GM18519 (cell line): ENCODE data around the gene EPDR1.
"Not testable (repeated sequence)": the region's sequence is repeated elsewhere in the genome, so short reads cannot be mapped to it uniquely, and the experiment has no call there.

Source experiments
- ATAC-seq: cut with Tn5 transposase; IDR thresholded peaks from one replicate; pipeline ENCODE4 v1.9.1; 2021; ENCODE audit warnings: mild to moderate bottlenecking, moderate library complexity; ENCODE audit not compliant: unreplicated experiment, low FRiP score

EPDR1 gene

DNA sequence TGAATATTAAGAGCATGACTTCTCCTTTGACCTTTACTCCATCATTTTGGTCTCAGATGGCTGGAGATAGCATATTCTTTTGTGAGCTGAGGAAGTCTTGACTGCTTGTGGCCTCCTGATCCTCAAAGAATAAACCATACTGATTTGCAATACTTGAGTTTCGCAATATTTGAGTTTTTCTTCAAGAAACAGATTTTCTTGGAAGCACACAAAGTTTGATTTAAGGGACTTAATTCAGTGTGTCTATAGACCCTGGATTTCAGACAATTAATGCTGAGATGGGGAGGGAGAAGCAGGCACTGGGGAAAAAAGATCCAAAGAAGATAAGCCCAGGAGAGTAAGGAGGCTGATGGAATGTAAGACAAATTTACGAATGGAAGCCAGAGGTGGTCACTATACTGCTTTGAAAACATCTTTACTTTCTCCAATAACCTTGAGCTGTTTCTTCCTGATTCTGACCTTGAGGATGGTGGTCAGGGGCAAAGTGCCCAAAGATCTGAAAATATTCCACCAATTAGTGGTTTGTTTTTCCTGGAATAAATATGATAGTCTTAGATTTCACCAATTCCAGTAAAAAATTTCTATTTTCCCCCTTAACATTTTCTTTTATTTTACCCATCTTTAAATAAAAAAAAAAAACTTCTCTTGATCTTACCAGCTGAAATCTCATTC, 7.5 kb downstream of the EPDR1 start:
- no peak for ATAC-seq

DNA sequence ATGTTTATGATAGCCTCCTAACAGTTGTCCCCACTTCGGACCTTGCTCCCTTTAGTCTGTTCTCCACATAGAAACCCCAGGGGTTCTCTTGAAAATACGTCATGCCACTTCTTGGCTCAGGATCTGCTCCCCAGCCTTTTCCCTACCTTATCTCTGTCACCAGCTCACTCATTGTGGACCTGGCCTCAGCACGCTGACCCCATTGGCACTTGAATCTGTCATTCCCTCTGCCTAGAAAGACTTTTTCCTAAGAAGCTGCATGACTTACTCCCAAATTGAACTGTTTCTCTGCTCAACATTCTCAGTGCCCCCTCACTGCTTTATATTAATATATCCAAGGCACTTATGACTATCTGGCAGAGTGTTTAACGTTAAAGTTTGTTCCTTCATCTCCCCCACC, 8.4 kb downstream of the EPDR1 start:
- ATAC-seq = no peak

DNA sequence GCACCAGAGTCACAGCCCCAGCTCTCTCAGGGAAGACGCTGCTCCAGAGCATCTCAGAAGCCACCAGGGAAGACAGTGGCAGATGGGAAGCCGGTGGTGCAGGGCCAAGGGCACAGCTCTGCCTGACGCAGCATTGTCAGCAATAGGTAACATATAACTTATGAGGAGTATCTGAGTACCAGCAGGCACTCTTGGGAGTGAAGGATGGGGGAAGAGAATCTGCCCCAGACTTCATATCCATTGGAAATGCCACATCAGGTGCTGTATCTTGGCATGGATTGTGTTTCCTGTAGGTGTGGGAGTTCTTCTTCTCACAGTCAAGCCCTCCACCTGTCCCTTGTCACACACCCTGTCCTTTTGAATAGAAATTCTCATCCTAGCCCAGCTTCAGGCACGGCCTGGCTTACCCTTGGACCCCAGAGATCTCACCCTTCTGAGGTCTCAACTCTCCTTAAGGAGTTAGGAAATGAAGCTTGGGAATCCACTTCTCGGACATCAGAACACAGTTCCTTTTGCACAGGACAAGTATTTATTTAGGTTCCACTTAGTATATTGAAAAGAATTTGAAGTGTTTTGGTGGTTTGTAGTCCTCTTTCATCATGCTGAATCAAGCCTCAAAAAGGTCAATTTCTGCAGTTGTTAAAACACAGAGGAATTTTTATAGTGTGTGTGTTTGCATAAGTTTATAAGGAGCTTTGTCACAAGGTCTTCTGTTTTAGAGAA, 9.9 kb downstream of the EPDR1 start:
- ATAC-seq = no peak

DNA sequence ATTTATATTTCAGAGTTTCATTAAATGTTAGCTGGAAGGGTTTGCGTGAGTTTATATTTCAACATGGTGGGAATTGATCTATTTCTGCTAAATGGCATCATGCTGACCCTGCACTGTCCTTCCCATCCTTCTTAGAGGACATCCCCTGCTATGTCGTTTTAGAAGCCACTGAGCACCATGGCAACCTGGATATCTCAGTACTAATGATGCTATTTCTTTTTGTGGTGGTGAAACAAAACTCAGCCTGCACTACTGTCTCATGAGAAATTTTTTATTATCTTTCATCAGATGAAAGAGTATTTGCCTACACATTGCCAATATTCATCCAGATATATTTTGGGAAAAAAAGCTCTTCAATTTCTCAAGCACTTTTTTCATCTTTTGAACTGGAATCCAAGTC, 12.1 kb downstream of the EPDR1 start:
- ATAC-seq = no peak

DNA sequence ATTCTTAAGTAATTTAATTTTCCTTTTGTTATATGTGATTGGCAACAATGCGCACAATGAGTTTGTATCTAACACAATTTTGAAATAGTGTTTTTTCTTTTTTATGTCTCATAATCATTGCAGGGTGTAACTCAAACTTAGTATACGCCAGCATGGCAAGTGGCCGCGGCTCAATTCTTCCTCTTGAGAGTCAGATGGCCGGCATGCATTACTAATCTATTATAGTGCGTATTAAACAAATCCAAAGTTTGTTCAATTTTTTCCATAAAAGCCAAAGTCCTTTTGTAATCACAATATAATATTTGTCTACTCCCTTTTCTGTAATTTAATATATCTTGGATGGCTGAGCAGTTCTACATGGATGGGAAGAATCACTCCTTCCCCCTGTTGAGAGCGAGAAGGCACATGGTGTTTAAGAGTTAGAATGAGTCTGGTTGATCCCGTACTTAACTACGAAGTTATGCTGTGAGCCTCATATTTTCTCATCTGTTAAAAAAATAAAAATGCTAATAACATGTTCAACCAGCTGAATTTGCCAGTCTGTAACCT, 12.7 kb downstream of the EPDR1 start:
- ATAC-seq = no peak

DNA sequence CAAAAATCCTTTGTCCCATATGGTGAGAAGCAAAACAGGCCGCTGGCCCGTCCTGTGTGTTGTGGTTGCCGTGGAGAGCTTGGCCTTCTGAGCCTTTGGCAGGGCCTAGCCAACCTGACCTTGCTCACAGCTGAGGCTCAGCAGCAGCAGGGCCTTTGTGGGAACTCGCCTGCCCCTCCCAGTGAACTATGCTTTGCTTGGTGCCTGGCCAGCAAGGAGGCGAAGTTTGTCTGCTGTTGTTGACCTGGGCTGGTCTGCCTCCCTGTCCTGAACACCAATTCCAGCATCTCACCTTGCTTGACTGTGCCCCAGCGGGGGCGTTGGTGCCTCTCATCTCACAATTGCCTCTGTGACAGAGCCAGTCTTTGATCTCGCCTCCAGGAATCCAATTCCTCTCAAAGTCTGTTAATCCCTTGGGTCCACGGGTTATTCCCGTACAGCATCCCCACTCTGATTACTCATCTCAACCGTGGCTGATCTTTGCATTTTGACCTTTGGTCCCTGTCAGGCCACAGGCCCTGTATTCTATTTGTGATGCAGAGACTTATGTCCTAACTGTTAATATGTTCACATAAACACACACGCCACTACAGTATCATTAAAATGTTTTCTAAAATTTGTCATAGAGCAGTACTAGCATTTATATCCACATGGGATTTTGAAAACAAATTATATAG, 22.6 kb downstream of the EPDR1 start:
- no peak for ATAC-seq

DNA sequence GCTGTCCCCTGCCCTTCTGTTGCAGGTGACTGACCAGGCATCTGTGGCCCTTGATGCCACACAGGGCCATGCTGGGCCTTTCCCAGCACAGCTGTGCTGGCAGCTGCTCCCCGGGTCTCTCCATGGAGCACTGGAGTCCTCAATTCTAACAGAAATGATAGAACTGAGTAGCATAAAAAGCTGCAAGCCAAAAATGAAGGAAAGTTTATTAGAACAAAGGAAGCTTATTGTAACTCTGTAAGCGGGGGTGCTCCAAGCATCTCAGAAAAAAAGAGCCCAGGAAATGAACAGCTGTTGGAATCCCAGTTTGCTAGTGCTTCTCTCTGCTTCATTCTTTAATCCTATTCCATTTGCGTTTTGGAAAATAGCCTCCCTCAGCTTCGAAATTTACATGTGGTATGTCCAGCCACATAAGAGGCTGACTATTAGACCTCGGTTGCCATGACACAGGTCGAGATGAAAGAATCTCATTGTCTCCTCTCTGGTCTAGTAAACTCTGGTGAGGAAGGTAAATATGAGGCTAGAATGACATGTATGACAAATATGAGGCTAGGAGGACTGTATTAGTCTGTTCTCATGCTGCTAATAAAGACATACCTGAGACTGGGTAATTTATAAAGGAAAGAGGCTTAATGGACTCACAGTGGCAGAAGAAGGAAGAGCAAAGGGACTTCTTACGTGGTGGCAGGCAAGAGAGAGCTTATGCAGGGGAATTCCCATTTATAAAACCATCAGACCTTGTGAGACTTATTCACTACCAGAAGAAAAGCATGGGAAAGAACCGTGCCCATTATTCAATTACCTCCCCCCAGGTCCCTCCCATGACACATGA, 23.7 kb downstream of the EPDR1 start:
- ATAC-seq = no peak

DNA sequence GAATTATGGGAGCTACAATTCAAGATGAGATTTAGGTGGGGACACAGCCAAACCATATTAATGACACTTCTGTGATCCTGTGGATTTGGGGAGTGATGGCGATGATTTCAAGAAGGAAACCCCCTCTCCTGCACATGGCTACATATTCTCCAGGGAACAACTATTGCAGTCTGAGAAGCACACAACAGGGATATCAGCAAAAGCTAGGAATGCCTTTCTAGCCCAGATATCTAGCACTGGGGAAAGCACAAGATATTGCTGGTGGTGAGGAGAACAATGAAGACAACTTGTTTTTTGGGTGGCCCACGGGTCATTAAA, 24.3 kb downstream of the EPDR1 start:
- no peak for ATAC-seq

DNA sequence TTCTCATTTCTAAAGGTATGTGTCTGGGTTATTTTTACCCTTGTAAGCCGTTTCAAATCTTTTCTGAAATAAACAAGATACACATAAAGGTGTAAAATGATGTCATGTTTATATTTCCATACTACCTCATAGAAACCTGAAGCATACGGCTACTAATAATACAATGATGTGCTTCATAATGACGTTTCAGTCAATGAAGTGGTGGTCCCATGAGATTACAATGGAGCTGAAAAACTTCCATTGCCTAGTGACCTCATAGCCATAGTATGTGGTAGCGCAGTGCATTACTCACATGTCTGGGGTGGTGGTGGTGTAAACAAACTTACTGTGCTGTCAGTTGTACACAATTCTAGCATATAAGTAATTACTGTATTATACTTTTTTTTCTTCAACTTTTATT, 24.9 kb downstream of the EPDR1 start:
- ATAC-seq = no peak

DNA sequence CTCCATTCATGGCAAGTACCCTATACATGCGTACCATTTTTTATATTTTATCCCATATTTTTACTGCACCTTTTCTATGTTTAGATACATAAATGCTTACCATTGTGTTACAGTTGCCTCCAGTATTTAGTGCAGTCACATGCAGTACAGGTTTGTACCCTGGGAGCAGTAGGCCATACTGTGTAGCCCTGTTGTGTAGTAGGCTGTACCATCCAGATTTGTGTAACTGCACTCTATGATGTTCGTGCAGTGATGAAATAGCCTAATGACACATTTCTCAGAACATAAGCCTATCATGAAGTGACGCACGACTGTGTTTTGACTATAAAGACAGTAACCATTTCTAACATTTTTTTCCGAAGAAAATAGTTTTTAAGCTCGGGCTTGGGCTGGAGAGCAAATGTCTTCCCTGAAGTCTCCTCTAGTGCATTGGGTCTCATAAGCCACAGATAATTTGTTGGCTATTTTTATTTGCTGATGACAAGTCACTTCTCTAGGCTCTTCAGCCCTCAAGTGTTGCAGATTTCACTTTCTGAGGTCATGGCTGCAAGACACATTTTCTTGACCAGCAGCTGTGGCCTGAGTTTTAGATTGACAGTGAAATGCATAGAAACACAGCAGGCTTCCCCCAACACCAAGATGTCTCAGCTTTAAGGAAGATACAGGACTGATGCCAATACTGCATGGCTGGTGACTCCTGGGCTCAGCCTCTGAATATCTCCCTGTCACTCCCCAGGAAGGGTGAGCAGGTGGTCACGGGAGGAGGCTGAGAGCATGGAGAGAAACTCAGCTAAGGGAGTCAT, 26.9 kb downstream of the EPDR1 start:
- ATAC-seq = no peak

DNA sequence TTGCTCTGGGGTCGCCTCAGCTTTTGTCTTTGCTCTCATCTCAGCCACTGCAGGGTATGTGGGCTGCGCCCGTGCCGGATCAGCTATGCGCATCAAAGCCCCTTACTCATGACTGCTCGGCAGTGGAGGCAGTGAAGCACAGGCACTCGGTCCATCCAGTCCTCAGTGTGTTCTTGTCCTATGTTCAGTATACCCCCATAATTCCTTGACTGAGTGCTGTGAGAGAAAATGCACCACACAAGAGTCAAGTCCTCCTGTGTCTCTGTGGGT, 27.4 kb downstream of the EPDR1 start:
- ATAC-seq = no peak

DNA sequence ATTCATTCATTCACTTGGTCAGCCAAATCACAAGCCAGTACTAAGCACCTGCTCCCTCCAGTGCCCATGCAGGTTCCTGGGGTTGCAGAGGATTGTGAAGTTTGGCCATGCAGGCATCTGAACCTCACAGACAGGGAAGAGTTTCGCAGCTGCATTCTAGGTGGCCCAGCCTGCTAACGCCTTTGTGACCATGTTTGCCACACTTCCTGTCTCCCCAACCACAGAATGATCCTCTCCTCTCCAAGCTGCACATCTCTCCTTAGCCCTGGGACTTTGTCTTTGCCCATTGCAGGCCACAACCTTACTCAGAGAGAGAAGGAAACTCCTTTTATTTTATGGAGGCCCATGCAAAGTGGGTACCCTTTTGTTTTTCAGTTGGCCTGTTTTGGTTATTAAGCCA, 31.8 kb downstream of the EPDR1 start:
- ATAC-seq = no peak

DNA sequence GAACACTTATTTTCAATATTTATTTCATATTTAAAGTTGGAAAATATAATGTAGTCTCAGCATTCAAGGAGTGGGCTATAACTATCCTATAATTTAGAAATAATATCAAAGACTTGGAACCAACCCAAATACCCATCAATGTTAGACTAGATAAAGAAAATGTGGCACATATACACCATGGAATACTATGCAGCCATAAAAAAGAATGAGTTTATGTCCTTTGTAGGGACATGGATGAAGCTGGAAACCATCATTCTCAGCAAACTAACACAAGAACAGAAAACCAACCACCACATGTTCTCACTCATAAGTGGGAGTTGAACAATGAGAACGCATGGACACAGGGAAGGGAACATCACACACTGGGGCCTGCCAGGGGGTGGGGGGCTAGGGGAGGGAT, 33.8 kb downstream of the EPDR1 start:
- ATAC-seq = not testable (repeated sequence)

DNA sequence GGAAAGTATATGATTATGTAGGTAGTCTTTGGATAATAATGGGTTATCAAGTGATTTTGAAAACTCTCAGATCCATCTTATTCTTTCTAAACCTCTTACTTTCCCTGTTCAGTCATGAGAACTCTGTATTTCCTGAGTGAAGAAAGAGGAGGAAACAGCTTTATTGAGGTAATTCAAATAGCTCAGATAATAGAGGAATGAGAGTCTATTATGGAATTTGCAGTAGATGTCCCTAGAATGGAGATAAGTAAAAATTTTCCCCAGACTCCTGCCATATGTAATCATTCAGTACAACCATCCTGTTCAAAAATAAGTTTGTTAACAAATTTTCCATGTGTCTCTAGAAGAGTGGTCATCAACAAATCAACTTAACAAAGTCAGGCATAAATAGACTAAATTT, 36.4 kb downstream of the EPDR1 start:
- ATAC-seq = no peak

DNA sequence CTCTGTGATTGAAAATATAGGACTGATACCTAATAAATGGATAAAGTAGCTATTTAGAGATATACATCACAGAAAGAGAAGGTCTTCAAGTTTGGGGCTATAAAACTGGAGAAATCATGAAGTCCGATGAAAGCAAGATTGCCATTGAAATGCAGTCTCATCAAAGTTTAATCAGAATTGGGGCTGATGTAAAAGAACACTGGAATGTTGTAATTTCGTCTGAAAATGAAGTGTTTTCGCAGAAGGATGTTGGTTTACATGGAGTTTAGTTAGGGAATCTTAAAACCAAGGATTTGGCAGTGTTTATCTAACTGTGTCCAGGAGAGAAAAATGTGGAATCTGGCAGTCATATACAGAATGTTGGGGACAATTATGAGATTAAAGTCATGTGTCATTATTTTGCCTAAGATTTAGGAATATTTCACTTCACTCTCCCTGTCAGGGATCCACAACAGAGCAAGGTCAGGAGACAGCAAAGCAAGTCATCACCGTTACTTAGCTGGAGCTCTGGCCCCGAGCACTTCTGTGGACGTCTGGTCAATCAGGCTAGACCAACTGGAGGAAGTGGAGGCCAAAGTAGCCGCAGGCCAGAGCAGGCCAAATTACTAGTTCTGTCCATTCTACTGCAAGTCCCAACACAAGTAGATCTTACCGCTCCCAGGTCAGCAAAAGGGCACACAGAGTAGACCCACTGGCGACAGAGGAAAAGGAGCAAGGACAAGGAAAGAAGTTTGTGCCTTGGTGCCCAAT, 37.0 kb downstream of the EPDR1 start:
- no peak for ATAC-seq

DNA sequence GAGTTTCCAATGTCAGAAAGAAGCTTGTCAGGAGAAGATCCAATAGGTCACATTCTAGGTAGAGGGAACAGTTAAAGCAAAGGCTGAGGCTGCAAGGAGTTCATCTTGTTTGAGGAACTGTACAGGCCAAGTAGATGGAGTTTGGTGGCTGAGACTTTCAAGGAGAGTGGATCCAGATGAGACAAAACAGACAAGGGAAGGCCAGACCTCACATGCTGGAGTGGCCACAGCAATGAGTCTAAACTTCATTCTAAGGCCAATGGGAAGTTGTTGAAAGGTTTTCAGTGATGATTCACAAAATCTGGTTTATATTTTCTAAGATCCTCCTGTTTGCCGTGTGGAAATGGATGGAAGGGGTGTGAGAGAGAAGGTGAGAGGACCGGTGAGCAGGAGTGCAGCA, 40.0 kb downstream of the EPDR1 start:
- no peak for ATAC-seq

DNA sequence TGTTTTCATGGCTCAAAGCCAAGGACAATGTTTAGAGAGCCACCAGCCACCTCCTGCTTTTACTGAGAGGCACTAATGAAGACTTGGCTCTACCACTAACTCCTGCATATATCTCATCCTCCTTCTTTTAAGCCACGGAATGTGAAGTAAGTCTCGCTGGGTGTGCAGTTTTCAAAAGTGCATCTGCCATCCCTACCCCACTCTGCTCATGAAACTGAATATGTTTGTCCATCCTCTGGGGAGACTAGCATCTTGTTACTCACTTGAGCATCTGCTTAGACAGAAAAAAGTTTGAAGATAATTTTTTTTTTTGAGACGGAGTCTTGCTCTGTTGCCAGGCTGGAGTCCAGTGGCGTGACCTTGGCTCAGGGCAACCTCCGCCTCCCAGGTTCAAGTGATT, 40.8 kb downstream of the EPDR1 start:
- ATAC-seq = no peak

DNA sequence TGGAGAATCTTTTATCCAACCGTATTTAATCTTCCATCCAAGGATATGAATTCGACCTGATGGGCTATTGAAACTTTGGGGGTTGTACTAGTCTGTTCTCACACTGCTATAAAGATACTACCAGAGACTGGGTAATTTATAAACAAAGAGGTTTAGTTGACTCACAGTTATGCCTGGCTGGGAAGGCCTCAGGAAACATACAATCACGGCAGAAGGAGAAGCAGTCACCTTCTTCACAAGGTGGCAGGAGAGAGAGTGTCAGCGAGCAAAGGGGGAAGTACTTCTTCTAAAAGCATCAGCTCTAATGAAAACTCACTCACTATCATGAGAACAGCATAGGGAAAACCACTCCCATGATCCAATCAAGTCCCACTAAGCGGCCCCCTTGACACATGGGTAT, 43.8 kb downstream of the EPDR1 start:
- no peak for ATAC-seq

DNA sequence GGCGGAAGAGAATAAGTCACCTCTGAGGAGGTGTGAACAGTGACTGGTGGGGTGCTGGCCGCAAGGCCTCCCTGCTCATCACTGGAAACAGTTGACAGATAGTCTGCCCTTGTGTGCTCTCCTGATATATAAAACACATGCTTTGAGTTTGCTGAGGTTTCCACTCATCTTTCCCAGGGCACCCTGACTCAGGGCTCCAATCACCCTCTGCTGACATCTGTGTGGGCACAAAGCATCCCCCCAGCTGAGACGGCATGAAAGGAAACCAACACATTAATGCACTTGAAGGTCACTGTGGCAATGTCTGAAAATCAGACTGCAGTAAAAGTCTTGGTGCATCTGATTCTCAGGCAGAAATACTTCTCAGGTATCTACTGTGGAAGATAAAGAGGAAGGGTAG, 49.8 kb downstream of the EPDR1 start:
- no peak for ATAC-seq

DNA sequence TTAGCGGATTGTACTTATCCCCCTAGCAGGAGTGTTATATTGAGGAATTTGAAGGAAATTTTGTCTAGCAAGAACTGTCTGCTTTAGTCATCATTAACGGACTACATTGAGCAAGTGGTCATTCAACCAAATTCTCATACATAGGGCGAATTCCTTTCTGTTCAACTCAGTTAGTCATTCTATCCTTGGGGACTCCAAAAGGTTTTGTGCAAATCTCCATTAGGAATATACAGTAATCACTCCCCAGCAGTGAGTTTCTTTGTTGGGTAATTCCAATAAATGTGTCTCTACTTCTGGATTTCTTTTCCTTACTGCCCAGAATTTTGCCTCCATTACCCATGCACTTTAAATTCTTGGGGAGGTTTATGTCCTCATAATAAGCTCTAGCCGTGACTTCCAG, 51.1 kb downstream of the EPDR1 start:
- no peak for ATAC-seq
